WI38 (cell line): ENCODE results near the gene KRT16.
"Not testable (repeated sequence)": the region's sequence is repeated elsewhere in the genome, so short reads cannot be mapped to it uniquely, and the experiment has no call there.

Source experiments
- H3K4me3 ChIP-seq: 2 replicates; pipeline ENCODE4 v1.5.1; 2011; ENCODE audit warnings: low read depth, mild to moderate bottlenecking, control low read depth, low read length
- CTCF ChIP-seq: IDR thresholded peaks from 2 replicates; pipeline ENCODE4 v1.5.1; 2012; ENCODE audit warnings: low read depth, mild to moderate bottlenecking, control low read depth, low read length

Gene KRT16

GRCh38 chr17:41633556-41634199 lies 21.1 kb upstream of the KRT16 start:
- no peak overlapping the region for H3K4me3 ChIP-seq
- TF ChIP-seq CTCF: no peak

GRCh38 chr17:41632482-41633105 lies 20.0 kb upstream of the KRT16 start:
- TF ChIP-seq CTCF: no peak
- H3K4me3 ChIP-seq: no peak overlapping the region

GRCh38 chr17:41631898-41632285 lies 19.3 kb upstream of the KRT16 start:
- no peak for TF ChIP-seq CTCF
- no peak overlapping the region for H3K4me3 ChIP-seq

GRCh38 chr17:41631025-41631897 lies 18.7 kb upstream of the KRT16 start:
- H3K4me3 ChIP-seq: no peak overlapping the region
- TF ChIP-seq CTCF: no peak

- H3K4me3 ChIP-seq: no peak overlapping the region
- TF ChIP-seq CTCF: no peak
Measured at GRCh38 chr17:41629826-41630670, 17.5 kb upstream of the KRT16 start.

GRCh38 chr17:41629316-41629715 lies 16.7 kb upstream of the KRT16 start:
- H3K4me3 ChIP-seq: no peak overlapping the region
- no peak for TF ChIP-seq CTCF

GRCh38 chr17:41628621-41629255 lies 16.2 kb upstream of the KRT16 start:
- H3K4me3 ChIP-seq: not testable (repeated sequence)

- not testable (repeated sequence) for H3K4me3 ChIP-seq
Measured at GRCh38 chr17:41628073-41628370, 15.5 kb upstream of the KRT16 start.
